ENCODE data around the gene MET. TPM values are rescaled to one million over a fixed set of nuclear protein-coding genes. Genes with fewer than 3 reads are reported as not detected.

MET gene
- total RNA-seq, 2 donors from 2014 or later = 0.18 TPM; not detected in 1

- no peak overlapping the region for H3K4me3 Mint-ChIP-seq
- peaks cover 67% of the 10 kb centered on the region for H3K27me3 Mint-ChIP-seq
- ATAC-seq (no peak), DNase-seq (no peak)
- no peaks in the 10 kb centered on the region for H3K4me1 Mint-ChIP-seq
- H3K36me3 Mint-ChIP-seq (ENCODE audit: low read depth) = no peaks in the 10 kb centered on the region
- H3K27ac Mint-ChIP-seq = no peak overlapping the region
- no peaks in the 10 kb centered on the region for H3K9me3 ChIP-seq (ENCODE audit: control insufficient read depth, low read length, poor library complexity, severe bottlenecking)
These were observed 56.4 kb downstream of the MET start for GRCh38 chr7:116728413-116728812.

- no peaks in the 10 kb centered on the region for H3K36me3 Mint-ChIP-seq (ENCODE audit: low read depth)
- no peak overlapping the region for H3K4me3 Mint-ChIP-seq
- DNase-seq (no peak), ATAC-seq (no peak)
- H3K9me3 ChIP-seq (ENCODE audit: control insufficient read depth, low read length, poor library complexity, severe bottlenecking) = no peaks in the 10 kb centered on the region
- peaks cover 78% of the 10 kb centered on the region for H3K27me3 Mint-ChIP-seq
- no peaks in the 10 kb centered on the region for H3K4me1 Mint-ChIP-seq
- H3K27ac Mint-ChIP-seq = no peak overlapping the region
These were observed 58.4 kb downstream of the MET start for GRCh38 chr7:116730097-116731022.

GRCh38 chr7:116731023-116731395 is 59.0 kb downstream of the MET start:
- no peak overlapping the region for H3K4me3 Mint-ChIP-seq
- no peaks in the 10 kb centered on the region for H3K9me3 ChIP-seq (ENCODE audit: control insufficient read depth, low read length, poor library complexity, severe bottlenecking)
- ATAC-seq = no peak
- H3K27ac Mint-ChIP-seq = no peak overlapping the region
- H3K27me3 Mint-ChIP-seq = peaks cover 80% of the 10 kb centered on the region
- H3K4me1 Mint-ChIP-seq = no peaks in the 10 kb centered on the region
- DNase-seq = no peak
- H3K36me3 Mint-ChIP-seq (ENCODE audit: low read depth) = no peaks in the 10 kb centered on the region

GRCh38 chr7:116731445-116732335 is 59.7 kb downstream of the MET start:
- ATAC-seq (no peak), DNase-seq (no peak)
- no peaks in the 10 kb centered on the region for H3K9me3 ChIP-seq (ENCODE audit: control insufficient read depth, low read length, poor library complexity, severe bottlenecking)
- no peaks in the 10 kb centered on the region for H3K4me1 Mint-ChIP-seq
- no peak overlapping the region for H3K27ac Mint-ChIP-seq
- H3K36me3 Mint-ChIP-seq (ENCODE audit: low read depth) = no peaks in the 10 kb centered on the region
- H3K4me3 Mint-ChIP-seq = no peak overlapping the region
- H3K27me3 Mint-ChIP-seq = peaks cover 75% of the 10 kb centered on the region

- Mint-ChIP-seq H3K27me3 (peaks cover 67% of the 10 kb centered on the region), H3K36me3 (ENCODE audit: low read depth) (no peaks in the 10 kb centered on the region), H3K27ac (no peak overlapping the region), H3K4me3 (no peak overlapping the region), H3K4me1 (no peaks in the 10 kb centered on the region)
- ATAC-seq (no peak), DNase-seq (no peak)
- no peaks in the 10 kb centered on the region for H3K9me3 ChIP-seq (ENCODE audit: control insufficient read depth, low read length, poor library complexity, severe bottlenecking)
These were observed 61.0 kb downstream of the MET start for GRCh38 chr7:116732788-116733694.

- no peaks in the 10 kb centered on the region for H3K4me1 Mint-ChIP-seq
- no peaks in the 10 kb centered on the region for H3K36me3 Mint-ChIP-seq (ENCODE audit: low read depth)
These were observed 62.1 kb downstream of the MET start for GRCh38 chr7:116733924-116734580.

GRCh38 chr7:116734710-116735109 is 62.7 kb downstream of the MET start:
- ATAC-seq = no peak
- no peaks in the 10 kb centered on the region for H3K9me3 ChIP-seq (ENCODE audit: control insufficient read depth, low read length, poor library complexity, severe bottlenecking)
- no peak overlapping the region for H3K27ac Mint-ChIP-seq
- H3K36me3 Mint-ChIP-seq (ENCODE audit: low read depth) = no peaks in the 10 kb centered on the region
- no peaks in the 10 kb centered on the region for H3K4me1 Mint-ChIP-seq
- no peak for DNase-seq
- peaks cover 61% of the 10 kb centered on the region for H3K27me3 Mint-ChIP-seq
- no peak overlapping the region for H3K4me3 Mint-ChIP-seq

More at GRCh38 chr7:116733924-116734580, 62.1 kb downstream of the MET start:
- ATAC-seq (no peak), DNase-seq (no peak)
- no peaks in the 10 kb centered on the region for H3K9me3 ChIP-seq (ENCODE audit: control insufficient read depth, low read length, poor library complexity, severe bottlenecking)
- peaks cover 62% of the 10 kb centered on the region for H3K27me3 Mint-ChIP-seq
- no peak overlapping the region for H3K4me3 Mint-ChIP-seq
- H3K27ac Mint-ChIP-seq = no peak overlapping the region

GRCh38 chr7:116736927-116737715 is 65.1 kb downstream of the MET start:
- ATAC-seq (no peak), DNase-seq (no peak)
- Mint-ChIP-seq H3K4me3 (no peak overlapping the region), H3K4me1 (no peaks in the 10 kb centered on the region), H3K27ac (no peak overlapping the region), H3K27me3 (peaks cover 59% of the 10 kb centered on the region), H3K36me3 (ENCODE audit: low read depth) (no peaks in the 10 kb centered on the region)
- no peaks in the 10 kb centered on the region for H3K9me3 ChIP-seq (ENCODE audit: control insufficient read depth, low read length, poor library complexity, severe bottlenecking)

GRCh38 chr7:116738378-116738777 is 66.4 kb downstream of the MET start:
- Mint-ChIP-seq H3K4me3 (no peak overlapping the region), H3K4me1 (no peaks in the 10 kb centered on the region), H3K27me3 (peaks cover 49% of the 10 kb centered on the region), H3K36me3 (ENCODE audit: low read depth) (peaks cover 2% of the 10 kb centered on the region), H3K27ac (no peak overlapping the region)
- ATAC-seq (no peak), DNase-seq (no peak)
- H3K9me3 ChIP-seq (ENCODE audit: control insufficient read depth, low read length, poor library complexity, severe bottlenecking) = no peaks in the 10 kb centered on the region

GRCh38 chr7:116739307-116739706 is 67.3 kb downstream of the MET start:
- H3K9me3 ChIP-seq (ENCODE audit: control insufficient read depth, low read length, poor library complexity, severe bottlenecking) = no peaks in the 10 kb centered on the region
- no peak overlapping the region for H3K27ac Mint-ChIP-seq
- ATAC-seq = no peak
- peaks cover 2% of the 10 kb centered on the region for H3K36me3 Mint-ChIP-seq (ENCODE audit: low read depth)
- H3K27me3 Mint-ChIP-seq = peaks cover 48% of the 10 kb centered on the region
- DNase-seq = no peak
- H3K4me1 Mint-ChIP-seq = no peaks in the 10 kb centered on the region
- no peak overlapping the region for H3K4me3 Mint-ChIP-seq

GRCh38 chr7:116740231-116740630 is 68.2 kb downstream of the MET start:
- H3K27ac Mint-ChIP-seq = no peak overlapping the region
- H3K4me1 Mint-ChIP-seq = no peaks in the 10 kb centered on the region

More at GRCh38 chr7:116740231-116740630, 68.2 kb downstream of the MET start:
- no peak overlapping the region for H3K4me3 Mint-ChIP-seq
- peaks cover 2% of the 10 kb centered on the region for H3K36me3 Mint-ChIP-seq (ENCODE audit: low read depth)
- DNase-seq = no peak
- no peaks in the 10 kb centered on the region for H3K9me3 ChIP-seq (ENCODE audit: control insufficient read depth, low read length, poor library complexity, severe bottlenecking)
- no peak for ATAC-seq
- peaks cover 38% of the 10 kb centered on the region for H3K27me3 Mint-ChIP-seq

Measured in T-helper 17 cell (primary cell).